Right atrium auricular region (tissue), 2 donors: ENCODE measurements around the gene SATB2. TPM values are rescaled to one million over a fixed set of nuclear protein-coding genes. Genes with fewer than 3 reads are reported as not detected.

ENCODE experiments used
- DNase-seq: peaks from one replicate; pipeline ENCODE4 v3.0.0-alpha.2; 2019; ENCODE audit warnings: low spot score
- H3K27ac ChIP-seq, 2 donors: fragments of 200-600 bp; sonication (generic); 1 replicate in 1 of 2; 2 replicates in 1 of 2; pipeline ENCODE4 v1.5.1; 2016 to 2019
- H3K27me3 ChIP-seq, 2 donors: fragments of 200-600 bp; sonication (generic); one replicate each; pipeline versions ENCODE4 v1.5.1 to v1.6.0; 2017 to 2019
- H3K36me3 ChIP-seq: fragments of 200-600 bp; sonication (generic); one replicate; pipeline ENCODE4 v1.5.1; 2016
- H3K4me1 ChIP-seq, 2 donors: fragments of 200-600 bp; sonication (generic); one replicate each; pipeline versions ENCODE4 v1.5.1 to v1.6.0; 2017 to 2019
- H3K4me3 ChIP-seq, 2 donors: fragments of 200-600 bp; sonication (generic); 1 replicate in 1 of 2; 2 replicates in 1 of 2; pipeline ENCODE4 v1.5.1; 2017 to 2019; ENCODE audit warnings: mild to moderate bottlenecking in 1 of 2, moderate library complexity in 1 of 2
- H3K9me3 ChIP-seq, 2 donors: fragments of 200-600 bp; sonication (generic); one replicate each; pipeline ENCODE4 v1.5.1; 2019
- CTCF ChIP-seq, 2 donors: fragments of 200-600 bp; sonication (generic); IDR thresholded peaks; one replicate each; pipeline ENCODE4 v1.5.1; 2019; ENCODE audit warnings: antibody characterized with exemption in 2 of 2
- total RNA-seq, 2 donors: library from RNA; depleted of rRNA; stranded (reverse); fragments of >200 nt; gene quantifications; one replicate each; pipeline ENCODE4 v1.1.0, GENCODE V29; 2016

The SATB2 gene
- total RNA-seq, 2 donors from 2014 or later, result 1.0 to 1.2 TPM

- TF ChIP-seq CTCF (IDR thresholded peaks at IDR 0.05), result no peak
- Histone ChIP-seq H3K9me3 (no peaks in the 10 kb centered on the region), H3K4me3 (no peak overlapping the region), H3K4me1 (no peaks in the 10 kb centered on the region), H3K36me3 (no peaks in the 10 kb centered on the region), H3K27ac (no peak overlapping the region), H3K27me3 (no peaks in the 10 kb centered on the region)
- no peak for DNase-seq
Observed at GRCh38 chr2:199378948-199379650, 78.6 kb downstream of the SATB2 start.

DNA sequence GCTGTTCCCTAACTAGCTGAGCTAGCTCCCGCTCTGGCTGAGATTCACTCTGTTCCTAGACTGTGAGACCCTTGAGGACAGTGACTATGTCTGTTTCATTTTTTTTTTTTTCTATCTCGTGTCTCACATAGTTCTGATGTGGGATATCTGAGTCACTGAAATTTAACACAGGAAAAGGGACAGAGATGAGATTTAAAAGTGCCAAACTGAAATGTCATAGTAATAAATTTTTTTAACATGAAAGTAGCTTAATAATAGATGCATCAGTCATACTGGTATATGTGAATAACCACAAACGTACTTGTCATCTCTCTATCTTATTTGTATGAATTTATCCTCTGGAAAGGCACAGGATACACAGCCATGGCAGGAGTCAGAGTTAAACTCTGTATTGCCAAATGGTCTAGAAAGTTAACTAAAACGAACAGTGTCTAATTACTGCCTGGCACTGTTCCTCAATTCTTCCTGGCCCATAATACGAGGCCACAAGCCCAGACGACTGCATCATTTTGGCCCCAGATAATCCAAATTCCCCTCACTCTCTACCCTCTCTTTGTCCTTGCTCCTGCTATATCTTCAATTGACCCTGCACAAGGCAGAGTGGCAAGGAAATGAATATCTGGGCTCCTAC lies 87.5 kb downstream of the SATB2 start:
- Histone ChIP-seq H3K27ac (no peak overlapping the region), H3K4me3 (no peak overlapping the region), H3K27me3 (no peaks in the 10 kb centered on the region), H3K9me3 (no peaks in the 10 kb centered on the region), H3K36me3 (no peaks in the 10 kb centered on the region), H3K4me1 (no peaks in the 10 kb centered on the region)
- no peak for TF ChIP-seq CTCF (IDR thresholded peaks at IDR 0.05)
- DNase-seq, result no peak

DNA sequence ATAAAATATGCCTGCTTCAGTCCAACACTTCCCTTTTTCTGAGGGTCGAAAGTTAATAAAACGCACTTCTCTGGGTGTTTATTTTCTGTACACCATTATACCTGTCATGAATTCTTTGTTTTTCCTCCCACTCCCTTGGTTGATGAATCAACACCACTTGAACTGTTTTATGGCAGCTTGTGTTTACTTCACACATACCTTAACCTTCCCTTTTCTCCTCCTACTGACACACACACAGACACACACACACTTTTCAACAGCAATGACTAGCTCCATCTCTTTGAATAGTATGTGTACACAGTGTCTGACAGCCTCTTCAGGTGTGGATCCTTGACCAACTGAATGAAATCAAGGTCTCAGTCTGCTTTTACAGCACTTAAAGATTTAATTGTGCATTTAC lies 91.3 kb downstream of the SATB2 start:
- H3K9me3 ChIP-seq, result no peaks in the 10 kb centered on the region
- no peaks in the 10 kb centered on the region for H3K4me1 ChIP-seq
- TF ChIP-seq CTCF (IDR thresholded peaks at IDR 0.05), result no peak
- no peak overlapping the region for H3K4me3 ChIP-seq
- DNase-seq, result no peak
- no peak overlapping the region for H3K27ac ChIP-seq
- no peaks in the 10 kb centered on the region for H3K36me3 ChIP-seq
- H3K27me3 ChIP-seq, result no peaks in the 10 kb centered on the region

GRCh38 chr2:199364153-199364552 lies 93.6 kb downstream of the SATB2 start:
- Histone ChIP-seq H3K27me3 (no peaks in the 10 kb centered on the region), H3K36me3 (no peaks in the 10 kb centered on the region), H3K27ac (no peak overlapping the region), H3K4me3 (no peak overlapping the region), H3K9me3 (no peaks in the 10 kb centered on the region), H3K4me1 (no peaks in the 10 kb centered on the region)
- no peak for DNase-seq
- no peak for TF ChIP-seq CTCF (IDR thresholded peaks at IDR 0.05)

- H3K27ac ChIP-seq, result no peak overlapping the region
- no peak for DNase-seq
- H3K27me3 ChIP-seq, result no peaks in the 10 kb centered on the region
- TF ChIP-seq CTCF (IDR thresholded peaks at IDR 0.05), result no peak
- H3K36me3 ChIP-seq, result no peaks in the 10 kb centered on the region
- H3K4me1 ChIP-seq, result no peaks in the 10 kb centered on the region
- H3K4me3 ChIP-seq, result no peak overlapping the region
- no peaks in the 10 kb centered on the region for H3K9me3 ChIP-seq
Observed at GRCh38 chr2:199356412-199356811, 101.3 kb downstream of the SATB2 start.
